A673 (cell line): Measurements from ENCODE around the gene MAP2K6.

Source experiments
- CTCF ChIP-seq: fragments of 300-800, 200-600 bp; sonication (generic); conservative IDR thresholded peaks from 2 replicates; pipeline ENCODE4 v1.5.1; 2017; ENCODE audit warnings: low read depth, mild to moderate bottlenecking, antibody characterized with exemption, low read length, moderate library complexity, mixed read lengths
- EZH2 ChIP-seq: fragments of 200-600 bp; sonication (generic); IDR thresholded peaks from 2 replicates; pipeline ENCODE4 v1.6.1; 2017; ENCODE audit warnings: borderline replicate concordance, low read depth, mild to moderate bottlenecking, mixed read lengths, antibody characterized with exemption, low read length; ENCODE audit not compliant: poor library complexity, severe bottlenecking

GRCh38 chr17:69407759-69408158, 6.7 kb upstream of the MAP2K6 start:
- TF ChIP-seq CTCF (no peak), EZH2 (no peak)
